DMS53 (cell line): Measurements from ENCODE around the gene AP3S2.
"Not testable (repeated sequence)": the region's sequence is repeated elsewhere in the genome, so short reads cannot be mapped to it uniquely, and the experiment has no call there.

Experiments
- DNase-seq: peaks from one replicate; lab custom pipeline; 2025; lab: John Stamatoyannopoulos, UW

The AP3S2 gene

DNA sequence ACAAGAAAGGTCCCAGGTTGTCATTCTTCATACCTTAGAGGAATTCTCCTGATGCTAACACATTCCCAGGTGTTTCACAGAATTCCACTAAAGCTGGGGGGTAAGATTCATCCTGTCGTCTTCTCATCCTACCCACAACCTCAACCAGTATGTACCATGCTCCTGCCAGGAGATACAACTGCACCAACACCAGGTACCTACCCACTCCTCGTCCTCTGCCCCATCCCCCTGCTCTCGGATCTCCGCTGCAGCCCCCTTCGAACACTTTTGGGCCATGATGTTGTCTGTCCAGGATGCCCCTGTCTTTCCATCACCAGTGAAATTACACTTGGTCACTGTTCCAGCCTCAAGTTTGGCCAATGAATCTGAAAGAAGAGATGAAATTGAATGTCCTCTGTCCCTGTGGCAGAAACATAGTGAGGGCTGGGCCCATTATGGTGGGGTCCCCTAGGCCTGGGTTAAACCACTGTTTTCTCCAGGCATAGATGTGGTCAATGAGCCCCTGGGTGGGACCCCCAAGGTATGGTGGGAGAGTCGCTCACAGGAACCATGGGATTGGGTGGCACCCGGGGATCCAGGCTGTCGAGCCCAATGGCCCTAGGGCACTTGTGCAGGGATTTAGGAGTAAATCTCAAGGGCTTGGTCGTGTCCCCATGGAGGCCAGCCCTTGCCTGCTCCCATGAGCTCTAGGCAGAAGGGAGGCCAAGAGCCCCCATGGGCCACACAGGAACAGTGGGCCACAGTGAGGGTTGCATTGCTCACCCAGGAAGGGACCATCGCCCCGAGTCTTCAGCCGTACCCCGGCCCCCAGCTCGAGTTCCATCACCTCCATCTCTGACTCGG lies 9.4 kb upstream of the AP3S2 start:
- no peak for DNase-seq

DNA sequence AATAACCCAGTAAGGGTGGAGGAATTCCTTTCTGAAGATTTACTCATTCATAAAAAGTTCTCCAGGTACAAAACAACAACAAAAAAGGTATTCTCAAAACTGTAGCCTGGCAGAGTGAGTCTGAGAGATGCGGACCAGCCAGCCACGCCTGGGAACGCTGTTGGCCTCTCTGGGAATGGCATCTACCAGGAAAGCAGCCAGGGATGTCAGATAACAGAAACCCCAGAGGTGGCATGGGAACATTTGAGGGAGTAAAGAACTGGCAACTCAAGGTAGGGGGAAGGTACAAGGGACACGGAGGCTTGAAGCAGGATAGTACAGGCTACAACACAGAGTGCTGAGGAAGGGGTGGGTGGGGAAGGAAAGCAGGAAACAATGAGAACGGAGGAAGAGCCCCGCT lies 7.1 kb upstream of the AP3S2 start:
- no peak for DNase-seq

DNA sequence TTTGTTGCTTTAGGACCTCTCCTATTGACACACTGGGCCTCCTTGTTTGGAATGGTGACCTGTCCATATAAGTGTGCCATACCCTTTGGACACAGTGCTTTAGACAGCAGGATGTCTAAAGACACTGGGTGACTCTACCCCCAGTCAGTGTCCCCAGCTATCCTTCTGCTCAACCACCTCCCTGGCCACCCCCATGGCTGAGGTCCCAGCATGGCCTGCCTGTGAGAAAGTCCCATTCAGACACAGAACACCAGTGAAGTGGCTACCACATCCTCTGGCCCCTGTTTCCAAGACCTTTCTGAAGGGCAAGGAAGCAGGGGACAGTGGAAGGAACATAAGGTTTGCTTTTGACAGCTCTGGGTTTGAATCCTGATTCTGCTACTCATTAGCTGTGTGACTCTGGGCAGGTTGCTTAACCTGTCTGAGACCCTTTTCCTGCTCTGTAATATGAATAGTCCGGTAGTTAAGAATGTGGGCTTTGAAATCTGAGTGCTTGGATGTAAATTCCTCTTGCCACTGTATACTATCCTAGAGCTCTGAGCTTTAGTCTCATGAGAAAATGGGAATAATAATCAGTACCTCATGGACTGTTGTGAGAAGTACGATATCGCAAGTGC lies 6.3 kb upstream of the AP3S2 start:
- DNase-seq = no peak

DNA sequence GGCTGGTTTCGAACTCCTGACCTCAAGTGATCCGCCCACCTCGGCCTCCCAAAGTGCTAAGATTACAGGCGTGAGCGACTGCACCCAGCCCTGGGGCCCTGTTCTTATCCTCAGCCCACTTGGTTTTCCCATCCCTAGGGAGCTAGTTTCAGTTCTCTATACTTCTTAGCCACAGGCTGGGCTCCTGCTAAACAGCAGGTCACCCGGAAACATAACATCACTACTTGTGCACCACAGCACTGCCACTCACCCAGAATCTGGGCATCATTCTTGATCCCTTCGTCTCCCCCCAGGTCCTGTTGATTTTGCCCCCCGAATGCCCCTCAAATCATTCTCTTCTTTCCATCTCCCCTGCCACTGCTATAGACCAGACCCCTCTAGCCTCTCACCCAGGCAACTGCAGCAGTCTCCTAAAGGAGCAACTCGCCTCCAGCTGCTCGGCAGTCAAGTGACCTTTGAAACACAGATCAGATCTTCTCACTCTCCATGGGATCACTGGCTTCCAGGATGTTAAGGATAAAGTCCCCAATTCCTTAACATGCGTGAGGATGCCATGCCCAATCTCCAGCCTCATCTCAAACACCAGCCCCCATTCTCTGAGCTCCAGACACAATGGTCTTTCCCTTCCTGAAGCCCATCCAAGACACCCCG lies 5.6 kb upstream of the AP3S2 start:
- DNase-seq = no peak

DNA sequence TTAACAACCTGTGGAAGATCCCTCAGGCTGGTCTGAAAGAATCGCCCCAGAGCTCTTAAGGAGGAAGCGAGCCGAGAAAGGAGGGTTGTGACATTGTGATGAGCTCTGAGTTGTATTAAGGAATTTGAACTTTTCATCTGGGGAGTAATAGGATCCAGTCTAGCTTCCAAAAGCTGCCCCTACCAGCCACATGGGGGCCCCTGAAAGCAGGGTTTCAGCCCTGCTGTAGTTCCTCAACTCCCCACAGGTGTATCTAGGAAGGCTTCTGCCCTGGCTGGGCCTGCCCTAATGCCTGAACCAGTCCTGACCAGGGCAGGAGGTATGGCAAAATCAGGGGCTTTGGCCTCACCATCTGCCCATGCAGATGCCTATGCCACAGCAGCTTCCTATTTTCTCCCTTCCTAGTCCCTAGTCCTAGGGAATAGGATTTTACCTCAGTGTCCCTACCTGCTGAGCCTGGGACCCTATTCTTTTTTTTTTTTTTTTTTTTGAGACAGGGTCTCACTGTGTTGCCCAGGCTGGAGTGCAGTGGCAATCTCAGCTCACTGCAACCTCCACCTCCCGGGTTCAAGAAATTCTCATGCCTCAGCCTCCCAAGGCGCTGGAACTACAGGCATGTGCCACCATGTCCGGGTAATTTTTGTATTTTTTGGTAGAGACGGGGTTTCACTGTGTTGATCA lies 5.0 kb upstream of the AP3S2 start:
- DNase-seq = peak; percentile 84

DNA sequence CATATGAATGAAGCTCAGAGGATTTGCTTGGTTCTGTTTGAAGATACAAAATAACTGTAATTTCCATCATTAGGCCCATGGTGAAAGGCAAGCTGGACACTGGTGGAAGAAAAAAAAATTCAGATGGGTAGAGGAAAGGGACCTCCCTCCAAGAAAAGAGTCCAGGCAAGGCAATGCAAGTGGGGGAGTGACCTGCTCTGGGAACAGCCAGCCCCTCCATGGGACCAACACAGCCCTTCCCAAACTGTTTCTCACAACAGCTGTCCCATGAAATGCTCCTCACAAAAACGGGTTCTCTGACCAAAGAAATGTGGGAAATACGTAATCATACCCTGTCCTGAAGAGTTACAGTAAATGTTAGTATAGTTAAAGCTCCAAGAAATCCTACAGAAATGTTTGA lies 4.4 kb upstream of the AP3S2 start:
- no peak for DNase-seq

DNA sequence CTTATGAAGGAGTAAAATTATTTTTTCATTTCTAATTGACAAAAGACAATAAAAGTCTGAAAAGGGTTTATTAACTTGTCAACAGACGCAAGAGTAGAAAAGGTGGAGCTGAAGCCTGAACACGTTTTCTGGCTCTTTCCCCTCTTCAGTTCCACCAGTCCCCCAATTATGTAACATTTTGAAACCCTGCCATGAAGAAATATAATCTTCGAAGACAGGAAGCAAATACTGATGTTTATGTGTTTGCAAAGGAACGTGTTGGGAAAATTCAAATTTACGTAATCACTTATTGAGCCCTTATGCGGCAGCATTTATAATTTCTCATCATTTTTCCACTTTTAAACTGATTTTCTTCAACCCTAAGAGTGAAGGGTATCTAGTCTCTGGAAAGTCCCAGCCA lies 767 bp downstream of the AP3S2 start:
- DNase-seq = peak; percentile 9

DNA sequence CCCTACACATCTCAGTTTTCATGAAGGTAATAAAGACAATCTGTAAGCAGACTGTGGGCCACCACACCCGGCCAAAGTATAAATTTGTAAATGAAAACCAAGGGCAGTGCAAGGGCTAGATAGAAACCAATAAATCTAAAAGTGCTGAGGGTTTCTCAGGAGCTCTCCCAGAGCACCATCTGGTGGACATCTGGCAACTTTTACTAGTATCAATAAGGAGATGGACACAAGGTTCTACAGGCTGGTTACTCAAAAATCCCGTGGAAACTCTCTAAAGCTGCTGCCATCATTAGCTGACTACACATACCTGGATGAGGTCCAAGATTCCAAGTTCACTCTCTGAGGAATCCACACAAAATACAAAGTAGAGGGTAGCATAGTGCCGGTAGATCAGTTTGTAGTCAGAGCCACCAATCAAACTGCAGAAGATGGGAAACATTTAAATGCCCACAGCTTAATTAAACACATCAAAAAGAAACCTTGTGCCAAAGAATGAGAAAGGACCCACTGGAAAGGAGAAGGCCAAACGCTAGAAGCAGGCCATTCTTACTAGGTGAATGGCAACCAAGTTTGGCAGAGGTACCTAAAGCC lies 5.5 kb downstream of the AP3S2 start:
- DNase-seq = peak; percentile 45

DNA sequence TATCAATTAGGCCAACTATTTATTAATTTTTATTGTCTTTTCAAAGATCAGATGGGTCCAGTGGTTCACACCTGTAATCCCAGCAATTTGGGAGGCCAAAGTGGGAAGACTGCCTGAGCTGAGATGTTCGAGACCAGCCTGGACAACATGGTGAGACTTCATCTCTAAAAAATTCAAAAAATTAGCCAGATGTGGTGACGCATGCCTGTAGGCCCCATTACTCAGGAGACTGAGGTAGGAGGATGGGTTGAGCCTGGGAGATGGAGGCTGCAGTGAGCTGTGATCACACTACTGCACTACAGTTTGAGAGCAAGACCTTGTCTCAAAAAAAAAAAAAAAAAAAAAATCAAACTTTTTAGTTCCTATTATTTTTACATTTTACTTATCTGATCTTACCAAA lies 8.2 kb downstream of the AP3S2 start:
- DNase-seq = no peak

DNA sequence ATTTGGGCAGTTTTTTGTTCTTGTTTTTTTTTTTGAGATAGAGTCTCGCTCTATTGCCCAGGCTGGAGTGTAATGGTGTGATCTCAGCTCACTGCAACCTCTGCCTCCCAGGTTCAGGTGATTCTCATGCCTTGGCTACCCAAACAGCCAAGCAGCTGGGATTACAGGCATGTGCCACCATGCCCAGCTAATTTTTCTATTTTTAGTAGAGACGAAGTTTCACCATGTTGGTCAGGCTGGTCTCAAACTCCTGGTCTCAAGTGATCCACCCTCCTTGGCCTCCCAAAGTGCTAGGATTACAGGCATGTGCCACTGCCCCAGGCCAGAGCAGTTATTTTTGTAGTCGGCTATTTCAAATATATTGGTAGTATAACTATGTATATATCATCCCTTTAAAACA lies 8.6 kb downstream of the AP3S2 start:
- DNase-seq = not testable (repeated sequence)

DNA sequence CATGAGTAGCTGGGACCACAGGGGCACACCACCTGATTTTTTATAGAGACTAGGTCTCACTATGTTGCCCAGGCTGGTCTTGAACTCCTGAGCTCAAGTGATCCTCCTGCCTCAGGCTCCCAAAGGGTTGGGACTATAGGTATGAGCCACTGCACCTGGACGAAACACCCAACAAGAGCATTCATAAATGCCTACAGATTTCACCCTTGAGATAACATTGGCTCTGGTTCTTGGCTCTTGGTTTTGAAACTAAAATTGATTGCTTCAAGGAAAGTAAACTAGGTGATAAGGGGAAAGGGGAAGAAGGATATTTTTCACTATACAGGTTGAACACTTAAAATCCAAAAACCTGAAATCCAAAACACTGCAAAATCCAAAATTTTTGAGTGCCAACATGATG lies 10.3 kb downstream of the AP3S2 start:
- no peak for DNase-seq

DNA sequence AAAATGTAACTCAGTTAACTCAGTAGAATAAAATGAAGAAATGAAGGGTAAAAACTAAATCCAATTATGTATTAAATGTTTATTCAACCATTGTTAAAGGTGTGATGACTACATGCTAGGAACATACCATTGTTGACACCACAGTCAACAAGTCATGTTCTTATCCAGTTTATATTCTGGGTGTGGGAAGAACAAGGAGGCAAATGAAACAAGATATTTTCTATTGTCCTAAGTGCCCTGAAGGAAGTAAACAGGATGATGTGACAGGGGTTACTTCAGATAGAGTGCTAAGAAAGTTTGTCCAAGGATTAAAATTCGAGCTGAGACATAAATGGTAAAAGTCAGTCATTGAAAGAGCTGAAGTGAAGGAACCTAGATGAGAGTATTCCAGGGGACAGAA lies 13.1 kb downstream of the AP3S2 start:
- no peak for DNase-seq

DNA sequence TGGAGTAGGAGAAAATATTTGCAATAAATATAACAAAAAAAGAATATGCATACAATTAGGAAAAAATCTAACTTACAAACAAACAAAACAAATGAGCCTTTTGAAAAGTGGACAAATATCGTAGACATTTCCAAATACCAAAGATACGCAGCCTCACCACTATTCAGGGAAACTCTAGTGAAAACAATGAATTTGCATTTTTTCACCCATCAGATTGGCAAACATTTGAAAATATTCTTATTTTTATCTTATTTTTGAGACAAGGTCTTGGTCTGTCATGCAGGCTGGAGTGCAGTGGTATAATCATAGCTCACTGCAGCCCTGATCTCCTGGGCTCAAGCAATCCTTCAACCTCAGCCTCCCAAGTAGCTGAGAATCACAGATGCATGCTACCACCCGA lies 15.5 kb downstream of the AP3S2 start:
- DNase-seq = no peak

DNA sequence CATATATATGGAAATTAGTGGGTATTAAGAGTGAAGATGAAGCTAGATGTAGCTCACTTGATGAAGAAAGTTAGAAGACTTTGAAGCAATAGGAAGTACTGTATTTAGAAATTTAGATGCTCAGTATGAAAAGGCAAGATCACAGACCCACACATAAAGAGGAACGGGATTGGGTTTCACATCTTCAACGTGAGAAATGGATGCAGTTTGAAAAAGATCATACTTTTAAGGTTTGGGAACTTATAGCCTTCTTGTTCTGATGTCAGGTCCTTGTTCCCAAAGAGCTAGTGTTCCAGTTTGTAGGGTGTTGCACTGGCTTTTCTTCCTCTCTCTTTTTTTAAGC lies 16.7 kb downstream of the AP3S2 start:
- DNase-seq = no peak

DNA sequence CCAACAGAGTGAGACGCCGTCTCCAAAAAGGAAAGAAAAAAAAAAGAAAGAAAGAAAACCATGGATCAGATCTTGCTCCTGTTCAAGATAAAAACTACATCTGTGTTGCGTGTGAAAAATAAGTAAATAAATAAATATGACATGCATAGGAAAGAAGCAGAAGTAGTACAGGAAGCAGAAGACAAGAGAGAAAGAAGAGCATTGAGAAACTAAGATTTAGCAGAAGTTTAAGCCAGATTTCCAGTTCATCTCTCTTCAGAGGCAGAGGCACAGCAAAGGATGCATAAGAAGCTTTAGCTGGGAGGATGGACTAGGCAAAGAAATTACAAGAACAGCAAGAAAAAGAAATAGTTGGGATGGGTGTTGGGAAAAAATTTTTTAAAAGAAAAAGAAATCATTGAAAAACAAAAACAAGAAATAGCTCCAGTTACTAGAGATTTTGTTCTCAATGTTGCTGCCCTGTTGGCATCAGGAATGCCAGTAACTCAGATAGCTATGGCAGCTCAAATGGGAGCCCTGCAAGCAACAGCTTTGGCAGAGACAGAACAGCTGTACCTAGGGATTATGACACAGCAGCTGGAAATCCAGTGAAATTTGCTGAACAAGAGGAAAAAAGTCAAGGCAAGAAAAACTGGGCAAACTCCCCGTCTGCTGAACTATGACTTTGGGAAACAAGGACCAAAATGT lies 17.3 kb downstream of the AP3S2 start:
- no peak for DNase-seq

DNA sequence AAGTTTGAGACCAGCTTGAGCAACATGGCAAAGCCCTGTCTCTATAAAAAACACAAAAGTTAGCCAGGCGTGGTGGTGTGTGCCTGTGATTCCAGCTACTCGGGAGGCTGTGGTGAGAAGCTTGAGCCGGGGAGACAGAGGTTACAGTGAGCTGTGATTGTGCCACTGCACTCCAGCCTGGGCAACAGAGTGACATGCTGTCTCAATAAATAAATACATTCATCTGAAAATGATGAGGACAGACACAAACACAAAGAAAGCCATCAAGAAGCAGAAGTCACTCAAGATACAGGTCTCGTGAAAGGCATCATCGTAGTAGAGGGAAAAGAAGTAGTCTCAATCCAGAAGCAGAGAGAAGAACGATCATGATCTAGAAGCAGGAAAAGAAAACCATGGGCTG lies 18.1 kb downstream of the AP3S2 start:
- no peak for DNase-seq

DNA sequence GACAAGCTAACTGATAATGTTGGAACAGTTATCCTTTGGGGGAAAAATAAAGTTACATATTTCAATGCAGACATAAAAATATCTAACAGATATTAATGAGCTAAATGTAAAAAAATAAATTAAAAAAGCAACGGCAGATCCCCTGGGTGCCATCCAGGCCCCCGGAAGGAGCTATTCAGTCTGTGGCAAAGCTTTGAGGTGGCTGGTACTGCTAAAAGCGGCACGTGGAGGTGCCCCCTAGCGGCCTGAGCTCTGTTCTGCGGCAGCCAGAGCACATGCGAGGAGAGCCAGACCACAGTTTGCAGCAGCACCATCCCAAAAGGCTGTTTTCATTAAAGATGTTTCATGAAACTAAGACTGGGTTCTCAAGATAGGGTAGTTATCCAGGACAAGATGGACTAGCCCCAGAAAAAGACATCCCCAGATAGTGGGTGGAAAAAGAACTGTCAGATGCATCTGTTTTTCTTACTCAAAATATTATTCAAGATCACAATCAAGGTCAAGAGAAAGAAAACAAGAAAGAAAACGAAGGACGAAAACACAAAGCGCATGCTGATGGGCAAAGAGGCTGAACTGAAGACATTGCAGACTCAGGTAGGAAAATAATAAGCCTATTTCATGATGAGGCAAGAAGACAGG lies 18.7 kb downstream of the AP3S2 start:
- DNase-seq = peak; percentile 80

DNA sequence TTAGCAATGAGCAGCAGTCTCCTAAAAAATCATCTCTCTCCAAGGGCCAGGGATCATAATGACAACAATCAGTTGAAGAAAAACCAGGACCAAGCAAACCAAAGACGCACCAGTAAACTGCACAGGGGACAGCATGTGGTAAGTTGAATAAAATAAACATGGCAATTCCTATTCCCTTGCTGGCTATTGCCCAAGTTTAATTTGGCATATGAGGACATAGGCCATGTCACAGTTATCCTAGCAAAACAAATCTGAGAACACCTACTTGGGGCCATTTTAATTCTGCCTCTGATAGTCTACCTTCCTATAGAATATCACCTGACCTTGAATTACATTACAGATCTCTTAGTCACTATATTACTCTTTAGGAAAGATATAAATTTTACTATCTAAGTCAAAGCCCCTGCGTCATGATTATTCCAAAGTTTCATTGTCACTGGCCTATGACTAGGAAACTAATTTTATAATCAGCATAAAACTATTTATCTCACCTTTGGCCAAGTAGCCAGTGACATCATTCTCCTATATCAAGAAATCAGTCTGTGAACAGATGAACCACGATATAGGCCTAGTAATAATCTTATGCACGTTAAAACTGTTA lies 23.0 kb downstream of the AP3S2 start:
- DNase-seq = no peak

DNA sequence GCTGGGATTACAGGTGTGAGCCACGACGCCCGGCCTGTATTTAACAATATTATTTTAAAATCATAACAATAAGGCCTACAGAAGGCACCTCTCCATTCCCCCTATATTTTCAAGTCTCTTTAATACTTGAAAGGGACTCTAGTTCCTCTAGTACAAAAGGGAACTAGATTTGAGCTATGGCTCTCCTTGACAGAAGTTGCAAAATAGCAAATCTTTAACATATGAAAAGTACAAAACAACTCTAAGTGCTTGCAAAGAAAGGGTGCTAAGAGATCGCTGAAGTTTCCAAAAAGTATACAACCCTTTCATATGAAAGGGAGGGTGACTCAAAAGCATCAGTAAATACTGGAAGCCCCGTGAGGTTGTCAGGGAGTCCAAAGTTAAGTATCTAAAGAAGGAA lies 23.8 kb downstream of the AP3S2 start:
- no peak for DNase-seq

DNA sequence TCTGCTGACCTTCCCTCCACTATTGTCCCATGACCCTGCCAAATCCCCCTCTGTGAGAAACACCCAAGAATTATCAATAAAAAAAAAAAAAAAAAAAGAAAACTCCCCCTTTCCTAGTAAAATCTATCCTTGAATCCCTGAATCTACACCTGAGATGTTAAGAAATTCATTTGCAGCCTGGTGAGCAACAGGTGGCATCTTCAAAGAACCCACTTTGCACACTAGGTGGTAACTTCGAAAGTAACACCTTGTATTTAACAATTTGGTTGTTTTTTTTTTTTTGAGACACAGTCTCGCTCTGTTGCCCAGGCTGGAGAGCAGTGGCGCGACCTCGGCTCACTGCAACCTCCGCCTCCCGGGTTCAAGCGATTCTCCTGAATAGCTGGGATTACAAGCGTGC lies 24.3 kb downstream of the AP3S2 start:
- DNase-seq = not testable (repeated sequence)
